Hepatocyte (in vitro differentiated cells): ENCODE results near the gene VNN1. TPM values are rescaled to one million over a fixed set of nuclear protein-coding genes. Genes with fewer than 3 reads are reported as not detected.

Experiments used
- DNase-seq: peaks from one replicate; pipeline ENCODE4 v3.0.0-alpha.2; 2016; ENCODE audit warnings: low spot score
- H2AFZ ChIP-seq: fragments of 200-600 bp; sonication (generic); 2 replicates; pipeline ENCODE4 v1.6.0; 2016; ENCODE audit warnings: antibody characterized with exemption, mild to moderate bottlenecking
- H3K27ac ChIP-seq: fragments of 200-600 bp; sonication (generic); 2 replicates; pipeline ENCODE4 v1.5.1; 2016; ENCODE audit warnings: mild to moderate bottlenecking
- H3K27me3 ChIP-seq: fragments of 200-600 bp; sonication (generic); 2 replicates; pipeline ENCODE4 v1.6.1; 2016
- H3K36me3 ChIP-seq: fragments of 200-600 bp; sonication (generic); replicated peaks from 2 replicates; pipeline ENCODE4 v1.5.1; 2016; ENCODE audit warnings: low read depth; ENCODE audit not compliant: insufficient read depth
- H3K4me1 ChIP-seq: fragments of 200-600 bp; sonication (generic); 2 replicates; pipeline ENCODE4 v1.5.1; 2016; ENCODE audit warnings: mild to moderate bottlenecking, moderate library complexity; ENCODE audit not compliant: insufficient read depth
- H3K4me2 ChIP-seq: fragments of 200-600 bp; sonication (generic); 2 replicates; pipeline ENCODE4 v1.6.0; 2016
- H3K4me3 ChIP-seq: fragments of 200-600 bp; sonication (generic); 2 replicates; pipeline ENCODE4 v1.5.1; 2016; ENCODE audit warnings: mild to moderate bottlenecking
- H3K79me2 ChIP-seq: fragments of 200-600 bp; sonication (generic); 2 replicates; pipeline ENCODE4 v1.6.0; 2017; ENCODE audit warnings: mild to moderate bottlenecking
- H3K9me2 ChIP-seq: fragments of 200-600 bp; sonication (generic); replicated peaks from 2 replicates; pipeline ENCODE4 v1.6.0; 2017; ENCODE audit warnings: mild to moderate bottlenecking; ENCODE audit not compliant: insufficient read depth
- H3K9me3 ChIP-seq: fragments of 200-600 bp; sonication (generic); 2 replicates; pipeline ENCODE4 v1.5.1; 2016; ENCODE audit warnings: low read depth, mild to moderate bottlenecking
- H4K20me1 ChIP-seq: fragments of 200-600 bp; sonication (generic); 2 replicates; pipeline ENCODE4 v1.6.0; 2016; ENCODE audit warnings: mild to moderate bottlenecking; ENCODE audit not compliant: insufficient read depth, poor library complexity, severe bottlenecking
- CTCF ChIP-seq: fragments of 200-600 bp; sonication (generic); IDR thresholded peaks from 2 replicates; pipeline ENCODE4 v1.5.1; 2016; ENCODE audit warnings: antibody characterized with exemption, mild to moderate bottlenecking; ENCODE audit not compliant: poor library complexity
- EZH2 ChIP-seq: fragments of 200-600 bp; sonication (generic); IDR thresholded peaks from 2 replicates; pipeline ENCODE4 v1.6.1; 2016; ENCODE audit warnings: antibody characterized with exemption, mild to moderate bottlenecking, borderline replicate concordance
- EZH2phosphoT487 ChIP-seq: fragments of 200-600 bp; sonication (generic); IDR thresholded peaks from one replicate; pipeline ENCODE4 v1.6.1; 2018; ENCODE audit warnings: antibody characterized with exemption, mild to moderate bottlenecking, low read depth, moderate library complexity; ENCODE audit not compliant: unreplicated experiment, severe bottlenecking
- WGBS: methylation state at CpG from one replicate; pipeline ENCODE4 v1.1.6; 2016; ENCODE audit warnings: low lambda C conversion rate; ENCODE audit errors: missing lambda C conversion rate; 5-methylcytosine and 5-hydroxymethylcytosine counted together
- polyA plus RNA-seq: library from polyadenylated mRNA; unstranded; fragments of >200 nt; fragmentation: Nextera tagmentation; extraction: Ambion mirVana; gene quantifications from 2 replicates; pipeline ENCODE4 v1.2.1, GENCODE V29; 2016
- total RNA-seq: library from RNA; depleted of rRNA; stranded (reverse); fragments of >200 nt; gene quantifications from 2 replicates; pipeline ENCODE4 v1.2.3, GENCODE V29; 2014

Gene VNN1
- total and polyA plus RNA-seq, 2 experiments from 2014 or later = 0.93 to 1.4 TPM

GRCh38 chr6:132750455-132751248 is 36.8 kb upstream of the VNN1 start:
- WGBS = 78% methylated on average over 8 of the region's 8 CpGs
- no peak overlapping the region for H3K4me3 ChIP-seq
- H3K9me2 ChIP-seq = no peaks in the 10 kb centered on the region
- H3K27me3 ChIP-seq = no peaks in the 10 kb centered on the region
- no peaks in the 10 kb centered on the region for H3K9me3 ChIP-seq
- TF ChIP-seq EZH2phosphoT487 (no peak), EZH2 (no peak), CTCF (no peak)
- H3K4me1 ChIP-seq = no peaks in the 10 kb centered on the region
- H3K4me2 ChIP-seq = no peak overlapping the region
- DNase-seq = no peak
- no peak overlapping the region for H3K27ac ChIP-seq
- no peak overlapping the region for H2AFZ ChIP-seq
- no peaks in the 10 kb centered on the region for H3K36me3 ChIP-seq
- no peaks in the 10 kb centered on the region for H4K20me1 ChIP-seq
- H3K79me2 ChIP-seq = no peaks in the 10 kb centered on the region

GRCh38 chr6:132749111-132749510 is 35.3 kb upstream of the VNN1 start:
- Histone ChIP-seq H3K9me2 (no peaks in the 10 kb centered on the region), H3K27ac (no peak overlapping the region), H3K4me3 (no peak overlapping the region), H3K4me1 (no peaks in the 10 kb centered on the region), H4K20me1 (no peaks in the 10 kb centered on the region), H3K9me3 (no peaks in the 10 kb centered on the region), H3K79me2 (no peaks in the 10 kb centered on the region), H3K27me3 (no peaks in the 10 kb centered on the region), H3K36me3 (no peaks in the 10 kb centered on the region), H3K4me2 (no peak overlapping the region), H2AFZ (no peak overlapping the region)
- TF ChIP-seq CTCF = no peak
- TF ChIP-seq EZH2 = no peak
- no peak for TF ChIP-seq EZH2phosphoT487
- WGBS = 89% methylated on average over 4 of the region's 4 CpGs
- DNase-seq = no peak

GRCh38 chr6:132748446-132748845 is 34.6 kb upstream of the VNN1 start:
- no peak overlapping the region for H3K27ac ChIP-seq
- DNase-seq = no peak
- no peaks in the 10 kb centered on the region for H3K4me1 ChIP-seq

More at GRCh38 chr6:132748446-132748845, 34.6 kb upstream of the VNN1 start:
- Histone ChIP-seq H3K9me2 (no peaks in the 10 kb centered on the region), H3K79me2 (no peaks in the 10 kb centered on the region), H4K20me1 (no peaks in the 10 kb centered on the region), H3K36me3 (no peaks in the 10 kb centered on the region), H3K27me3 (no peaks in the 10 kb centered on the region), H2AFZ (no peak overlapping the region), H3K4me2 (no peak overlapping the region), H3K9me3 (no peaks in the 10 kb centered on the region), H3K4me3 (no peak overlapping the region)
- WGBS = 94% methylated on average over 1 of the region's 1 CpG
- TF ChIP-seq CTCF (no peak), EZH2phosphoT487 (no peak), EZH2 (no peak)
